Measurements from ENCODE around the gene TMEM184A. TPM values are rescaled to one million over a fixed set of nuclear protein-coding genes. Genes with fewer than 3 reads are reported as not detected.
A peak's percentile ranks its signal among the peaks of the same experiment; 100 is the strongest.

TMEM184A gene
- total RNA-seq, 8 experiments from 2014 or later, result 0.16 to 1.2 (median 0.47) TPM

DNA sequence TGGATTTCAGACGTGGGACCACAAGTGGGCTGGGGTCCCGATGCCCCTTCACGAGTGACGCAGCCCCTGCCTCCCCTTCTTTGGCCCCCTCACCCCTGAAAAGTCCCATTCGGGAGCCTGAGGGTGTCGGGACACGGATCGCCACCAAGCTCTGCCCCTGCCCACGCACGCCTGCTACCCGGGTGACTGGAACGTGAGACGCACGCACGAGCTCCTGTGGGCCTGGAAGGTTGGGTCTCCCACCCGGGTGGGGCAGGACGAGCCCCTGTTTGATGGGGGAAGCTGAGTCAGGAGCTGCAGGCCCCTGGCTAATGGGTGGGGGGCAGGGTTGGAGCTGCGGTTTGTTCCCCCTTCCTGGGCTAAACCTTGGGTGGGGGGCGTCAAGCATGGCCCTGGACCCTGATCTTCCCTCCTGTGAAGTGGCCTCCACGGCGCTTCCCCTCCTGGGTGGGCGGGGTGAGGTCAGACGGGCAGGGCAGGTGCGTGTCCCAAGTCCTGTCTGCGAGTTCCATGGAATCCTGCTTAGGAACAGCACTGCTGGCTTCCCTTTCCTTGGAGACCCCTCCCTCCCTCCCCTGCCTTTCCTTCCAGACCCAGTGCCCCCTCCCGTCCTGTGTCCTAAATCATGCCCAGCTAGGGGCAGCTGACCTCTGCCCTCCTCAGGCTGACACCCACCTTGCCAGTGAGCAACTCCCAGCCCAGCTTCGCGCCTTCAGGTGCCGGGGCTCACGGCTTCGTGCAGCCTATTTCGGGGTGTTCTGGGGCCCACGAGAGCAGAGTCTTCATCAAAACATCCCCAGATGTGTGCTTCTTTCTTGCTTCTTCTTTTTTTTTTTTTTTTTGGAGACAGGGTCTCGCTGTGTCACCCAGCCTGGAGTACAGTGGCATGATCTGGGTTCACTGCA is 5.3 kb upstream of the TMEM184A start:
- Histone ChIP-seq H3K27ac (peak overlapping the region in 1 of 2 donors; percentile 79), H3K4me1 (replicated peaks in 1 of 2) (peaks cover 27 to 33% of the 10 kb centered on the region in 2 donors), H3K4me3 (no peak overlapping the region)
- no peak for ATAC-seq (replicated peaks in 6 of 8)
- in situ Hi-C loops (cut with MboI; ENCODE audit: low pct_unique_long_range_greater_than_20kb in 2 of 9, low sequenced_read_pairs in 9 of 9, unreplicated experiment in 9 of 9), result loop anchor here in 1 of 9 experiments (25.0 kb wide), 1 partner anchor 651 kb away; no protein-coding TSS in a partner anchor
- WGBS, 10 experiments, result 57 to 93% (median 70%) methylated on average over 1 to 4 of the region's 34 CpGs; no CpG with 5 or more reads in 6 of the 10 experiments

DNA sequence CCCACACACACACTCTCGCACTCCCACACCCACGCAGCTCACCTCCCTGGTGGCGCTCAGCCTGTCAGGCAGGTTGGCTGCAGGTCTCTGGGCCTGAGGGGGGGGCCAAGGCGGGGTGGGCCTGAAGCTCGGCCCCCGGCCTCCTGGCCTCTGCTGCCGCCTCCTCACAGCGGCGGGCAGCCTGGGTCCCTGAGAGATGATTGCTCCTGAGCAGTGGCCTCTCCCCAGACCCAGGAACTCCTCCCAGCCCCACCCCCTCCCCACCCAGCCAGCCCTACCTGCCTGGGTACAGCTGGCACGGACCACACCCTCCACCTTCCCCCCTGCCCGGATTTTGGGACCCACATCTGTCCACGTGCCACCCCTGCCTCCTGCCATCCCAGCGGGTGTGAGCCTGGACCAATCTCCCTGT is 4.6 kb upstream of the TMEM184A start:
- peaks cover 33 to 40% of the 10 kb centered on the region in 2 donors for H3K4me1 ChIP-seq (replicated peaks in 1 of 2)
- no peak overlapping the region for H3K4me3 ChIP-seq
- WGBS, 10 experiments, result no CpG with 5 or more reads among the region's 13 CpGs
- H3K27ac ChIP-seq, result no peak overlapping the region
- in situ Hi-C loops (cut with MboI; ENCODE audit: low pct_unique_long_range_greater_than_20kb in 2 of 9, low sequenced_read_pairs in 9 of 9, unreplicated experiment in 9 of 9), result loop anchor here in 1 of 9 experiments (25.0 kb wide), 1 partner anchor 652 kb away; no protein-coding TSS in a partner anchor
- ATAC-seq (replicated peaks in 6 of 8), result no peak

GRCh38 chr7:1559626-1560590 is 3.9 kb upstream of the TMEM184A start:
- no peak for ATAC-seq (replicated peaks in 6 of 8)
- in situ Hi-C loops (cut with MboI; ENCODE audit: low pct_unique_long_range_greater_than_20kb in 2 of 9, low sequenced_read_pairs in 9 of 9, unreplicated experiment in 9 of 9), result loop anchor here in 1 of 9 experiments (25.0 kb wide), 1 partner anchor 652 kb away; no protein-coding TSS in a partner anchor
- WGBS, 10 experiments, result 46 to 80% (median 73%) methylated on average over 1 to 4 of the region's 28 CpGs; no CpG with 5 or more reads in 6 of the 10 experiments
- Histone ChIP-seq H3K4me1 (replicated peaks in 1 of 2) (peaks cover 40 to 47% of the 10 kb centered on the region in 2 donors), H3K27ac (no peak overlapping the region), H3K4me3 (no peak overlapping the region)

GRCh38 chr7:1558841-1559625 is 3.0 kb upstream of the TMEM184A start:
- WGBS, 10 experiments, result 85 to 100% (median 86%) methylated on average over 1 to 12 of the region's 32 CpGs; no CpG with 5 or more reads in 6 of the 10 experiments
- Histone ChIP-seq H3K4me1 (replicated peaks in 1 of 2) (peaks cover 41 to 49% of the 10 kb centered on the region in 2 donors), H3K27ac (no peak overlapping the region), H3K4me3 (no peak overlapping the region)
- in situ Hi-C loops (cut with MboI; ENCODE audit: low pct_unique_long_range_greater_than_20kb in 2 of 9, low sequenced_read_pairs in 9 of 9, unreplicated experiment in 9 of 9), result loop anchor here in 1 of 9 experiments (25.0 kb wide), 1 partner anchor 653 kb away; no protein-coding TSS in a partner anchor
- ATAC-seq (replicated peaks in 6 of 8), result no peak

DNA sequence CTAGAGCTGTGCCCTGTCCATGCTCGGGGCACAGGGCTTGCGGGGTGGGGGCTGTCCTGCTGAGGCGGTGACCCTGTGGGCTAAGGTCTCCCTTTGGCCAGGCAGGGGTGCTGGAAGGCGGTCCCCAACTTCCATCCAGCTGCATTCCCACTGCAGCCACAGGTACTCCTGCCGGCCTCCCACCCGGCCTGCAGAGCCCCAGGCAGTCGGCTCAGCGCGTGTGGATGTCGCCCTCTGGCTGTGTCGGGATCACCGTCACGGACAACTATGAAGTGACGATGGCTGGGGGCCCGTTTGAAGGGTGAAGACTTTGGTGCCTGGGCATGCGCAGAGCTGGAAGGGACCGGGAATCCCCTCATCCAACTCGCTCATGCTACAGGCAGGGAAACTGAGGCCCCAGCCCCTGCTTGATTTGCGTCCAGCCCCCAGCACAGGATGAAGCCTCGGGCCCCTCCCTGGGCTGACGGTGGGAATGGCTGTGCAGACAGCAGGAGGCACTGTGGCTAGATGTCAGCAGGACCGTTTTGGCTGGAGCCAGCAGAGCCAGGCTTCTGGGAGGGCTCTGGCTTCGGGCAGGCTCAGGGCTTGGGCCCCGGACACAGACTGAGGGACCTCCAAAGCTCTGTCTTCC is 2.3 kb upstream of the TMEM184A start:
- 40 to 80% (median 57%) methylated on average over 1 to 8 of the region's 24 CpGs; no CpG with 5 or more reads in 4 of the 10 experiments for WGBS, 10 experiments
- H3K27ac ChIP-seq, result no peak overlapping the region
- no peak overlapping the region for H3K4me3 ChIP-seq
- peaks cover 41 to 49% of the 10 kb centered on the region in 2 donors for H3K4me1 ChIP-seq (replicated peaks in 1 of 2)
- in situ Hi-C loops (cut with MboI; ENCODE audit: low pct_unique_long_range_greater_than_20kb in 2 of 9, low sequenced_read_pairs in 9 of 9, unreplicated experiment in 9 of 9), result loop anchor here in 1 of 9 experiments (25.0 kb wide), 1 partner anchor 654 kb away; no protein-coding TSS in a partner anchor
- peak in 6 of 8 experiments; percentile 10 to 54 (median 39) for ATAC-seq (replicated peaks in 6 of 8)

- ATAC-seq (replicated peaks in 6 of 8), result peak in 1 of 8 experiments; percentile 1
- Histone ChIP-seq H3K4me1 (replicated peaks in 1 of 2) (peaks cover 41 to 46% of the 10 kb centered on the region in 2 donors), H3K27ac (no peak overlapping the region), H3K4me3 (no peak overlapping the region)
- in situ Hi-C loops (cut with MboI; ENCODE audit: low pct_unique_long_range_greater_than_20kb in 2 of 9, low sequenced_read_pairs in 9 of 9, unreplicated experiment in 9 of 9), result loop anchor here in 1 of 9 experiments (25.0 kb wide), 1 partner anchor 655 kb away; no protein-coding TSS in a partner anchor
- WGBS, 10 experiments, result 80% methylated on average over 1 of the region's 10 CpGs; no CpG with 5 or more reads in 9 of the 10 experiments
Observed at GRCh38 chr7:1557771-1558170, 1.8 kb upstream of the TMEM184A start.

- ATAC-seq (replicated peaks in 6 of 8), result no peak
- WGBS, 10 experiments, result 96 to 100% (median 100%) methylated on average over 1 to 5 of the region's 7 CpGs; no CpG with 5 or more reads in 7 of the 10 experiments
- no peak overlapping the region for H3K4me3 ChIP-seq
- in situ Hi-C loops (cut with MboI; ENCODE audit: low pct_unique_long_range_greater_than_20kb in 2 of 9, low sequenced_read_pairs in 9 of 9, unreplicated experiment in 9 of 9), result loop anchor here in 1 of 9 experiments (25.0 kb wide), 1 partner anchor 655 kb away; no protein-coding TSS in a partner anchor
- H3K4me1 ChIP-seq (replicated peaks in 1 of 2), result peaks cover 34 to 38% of the 10 kb centered on the region in 2 donors
- H3K27ac ChIP-seq, result no peak overlapping the region
Observed at GRCh38 chr7:1557006-1557405, 1.0 kb upstream of the TMEM184A start.

DNA sequence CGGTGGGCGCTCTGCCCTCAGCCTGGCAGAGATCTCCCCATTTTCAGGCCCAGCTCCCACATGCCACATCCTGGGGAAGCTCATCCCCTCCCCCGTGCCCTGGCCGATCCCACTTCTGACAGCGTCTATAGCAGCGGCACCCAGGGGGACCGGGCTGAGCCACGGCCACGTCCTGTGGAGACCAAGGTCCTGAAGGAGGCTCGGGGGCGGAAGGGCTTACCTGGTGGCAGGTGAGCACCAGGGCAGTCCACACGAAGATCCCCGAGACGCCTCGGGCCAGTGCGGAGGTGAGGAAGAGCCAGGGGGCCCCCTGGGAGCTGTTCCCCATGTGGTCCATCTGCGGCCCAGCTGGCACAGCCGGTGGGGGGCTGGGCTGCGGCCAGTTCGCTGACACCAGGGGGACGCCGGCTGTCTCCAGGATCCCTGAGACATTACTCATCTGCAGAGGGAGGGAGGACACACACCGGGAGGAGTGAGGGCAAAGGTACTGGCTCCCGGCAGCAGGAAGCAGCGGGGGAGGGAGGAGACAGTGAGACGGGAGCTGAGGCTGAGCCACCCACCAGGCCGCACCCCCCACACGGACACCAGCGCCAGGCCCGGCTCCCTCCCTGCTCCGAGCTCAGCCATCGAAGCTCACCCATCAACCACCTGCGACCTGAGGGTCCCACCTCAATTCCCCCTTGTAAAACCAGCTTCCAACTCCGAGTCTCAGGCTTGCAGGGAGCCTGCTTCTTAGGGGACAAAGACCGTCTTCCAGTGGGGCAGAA is 776 bp downstream of the TMEM184A start:
- in situ Hi-C loops (cut with MboI; ENCODE audit: low pct_unique_long_range_greater_than_20kb in 2 of 9, low sequenced_read_pairs in 9 of 9, unreplicated experiment in 9 of 9), result loop anchor here in 1 of 9 experiments (25.0 kb wide), 1 partner anchor 657 kb away; no protein-coding TSS in a partner anchor
- H3K4me1 ChIP-seq (replicated peaks in 1 of 2), result peaks cover 26 to 30% of the 10 kb centered on the region in 2 donors
- 0 to 100% (median 34%) methylated on average over 1 to 9 of the region's 35 CpGs; no CpG with 5 or more reads in 7 of the 10 experiments for WGBS, 10 experiments
- H3K27ac ChIP-seq, result peak overlapping the region; percentile 21 to 41
- peak; percentile 63 to 88 (median 84) for ATAC-seq (replicated peaks in 6 of 8)
- no peak overlapping the region for H3K4me3 ChIP-seq

GRCh38 chr7:1554333-1555045 is 1.5 kb downstream of the TMEM184A start:
- H3K4me1 ChIP-seq (replicated peaks in 1 of 2), result peaks cover 20 to 23% of the 10 kb centered on the region in 2 donors
- ATAC-seq (replicated peaks in 6 of 8), result no peak
- H3K4me3 ChIP-seq, result no peak overlapping the region
- WGBS, 10 experiments, result 53 to 66% (median 53%) methylated on average over 3 to 5 of the region's 20 CpGs; no CpG with 5 or more reads in 7 of the 10 experiments
- in situ Hi-C loops (cut with MboI; ENCODE audit: low pct_unique_long_range_greater_than_20kb in 2 of 9, low sequenced_read_pairs in 9 of 9, unreplicated experiment in 9 of 9), result loop anchor here in 1 of 9 experiments (25.0 kb wide), 1 partner anchor 658 kb away; no protein-coding TSS in a partner anchor
- H3K27ac ChIP-seq, result peak overlapping the region in 1 of 2 donors; percentile 31

DNA sequence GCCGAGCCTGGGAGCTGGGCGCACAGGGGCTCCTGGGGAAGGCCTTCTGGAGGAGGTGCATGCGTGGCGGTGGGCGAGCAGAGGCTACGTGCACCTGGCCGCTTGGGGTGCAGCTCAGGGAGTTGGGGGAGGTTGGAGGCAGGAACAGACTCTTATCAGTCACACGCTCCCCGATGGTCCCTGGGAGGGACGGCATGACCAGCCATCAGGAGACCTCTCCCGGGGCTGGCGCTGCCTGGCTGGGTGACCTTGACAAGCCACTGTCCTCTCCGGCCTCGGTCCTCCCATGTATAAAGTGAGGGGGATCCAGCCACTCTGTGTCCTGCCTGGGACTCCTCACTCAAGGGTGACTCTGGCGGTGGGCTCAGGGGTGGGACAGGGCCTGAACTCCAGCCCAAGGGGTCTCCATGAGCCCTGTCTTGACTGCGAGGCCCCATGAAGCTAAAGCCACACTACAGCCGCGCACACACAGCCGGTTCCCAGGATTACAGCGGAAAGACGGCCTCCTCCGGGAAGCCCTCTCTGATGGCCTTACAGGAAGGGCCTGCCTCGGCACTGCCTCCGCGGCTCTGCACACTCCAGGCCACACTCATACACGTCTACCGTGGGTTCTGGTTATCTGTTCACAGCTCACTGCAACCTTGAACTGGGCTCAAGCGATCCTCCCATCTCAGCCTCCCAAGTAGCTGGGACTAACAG is 2.3 kb downstream of the TMEM184A start:
- in situ Hi-C loops (cut with MboI; ENCODE audit: low pct_unique_long_range_greater_than_20kb in 2 of 9, low sequenced_read_pairs in 9 of 9, unreplicated experiment in 9 of 9), result loop anchor here in 1 of 9 experiments (25.0 kb wide), 1 partner anchor 659 kb away; no protein-coding TSS in a partner anchor
- Histone ChIP-seq H3K27ac (no peak overlapping the region), H3K4me3 (no peak overlapping the region), H3K4me1 (replicated peaks in 1 of 2) (peaks cover 17 to 22% of the 10 kb centered on the region in 2 donors)
- 80 to 100% (median 89%) methylated on average over 1 to 17 of the region's 28 CpGs; no CpG with 5 or more reads in 5 of the 10 experiments for WGBS, 10 experiments
- no peak for ATAC-seq (replicated peaks in 6 of 8)
